Thyroid gland (tissue), 4 donors: ENCODE measurements around the gene LDLRAD4.

Experiments used
- POLR2A ChIP-seq, 2 donors: fragments of 450-650 bp; IDR thresholded peaks; one replicate each; pipeline ENCODE4 v1.6.1; 2017; ENCODE audit warnings: antibody characterized with exemption in 2 of 2, mild to moderate bottlenecking in 2 of 2, moderate library complexity in 1 of 2
- TF ChIP-seq, protein P1 (sequence below), 6 experiments: fragments of 200-600 bp in 3 of 6; fragments of 450-650 bp in 3 of 6; sonication (generic) in 3 of 6; IDR thresholded peaks; one replicate each; pipeline ENCODE4 v1.5.1; 2016 to 2019; ENCODE audit warnings: antibody characterized with exemption in 6 of 6, mild to moderate bottlenecking in 2 of 6, inconsistent platforms in 1 of 6, moderate library complexity in 1 of 6

DNA sequence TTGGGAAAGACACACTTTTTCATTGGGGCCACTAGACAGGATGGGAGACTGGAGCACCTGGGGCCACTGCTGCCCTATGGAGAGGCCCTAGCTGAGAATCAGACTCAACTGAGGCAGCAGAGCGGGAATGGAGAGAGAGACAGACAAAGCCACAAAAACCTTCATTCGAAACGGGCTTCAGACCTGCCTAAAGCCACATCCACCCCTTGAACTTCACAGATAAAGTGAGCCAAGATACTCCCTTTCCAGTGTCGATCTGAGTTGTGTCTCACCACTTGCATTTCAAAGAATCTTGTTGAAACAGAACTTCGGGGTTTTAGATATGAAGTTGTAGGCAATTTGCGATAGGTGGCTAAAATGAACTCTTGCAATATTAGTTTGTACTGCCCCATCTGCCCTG lies 11.3 kb upstream of the LDLRAD4 start:
- TF ChIP-seq, protein P1, sequence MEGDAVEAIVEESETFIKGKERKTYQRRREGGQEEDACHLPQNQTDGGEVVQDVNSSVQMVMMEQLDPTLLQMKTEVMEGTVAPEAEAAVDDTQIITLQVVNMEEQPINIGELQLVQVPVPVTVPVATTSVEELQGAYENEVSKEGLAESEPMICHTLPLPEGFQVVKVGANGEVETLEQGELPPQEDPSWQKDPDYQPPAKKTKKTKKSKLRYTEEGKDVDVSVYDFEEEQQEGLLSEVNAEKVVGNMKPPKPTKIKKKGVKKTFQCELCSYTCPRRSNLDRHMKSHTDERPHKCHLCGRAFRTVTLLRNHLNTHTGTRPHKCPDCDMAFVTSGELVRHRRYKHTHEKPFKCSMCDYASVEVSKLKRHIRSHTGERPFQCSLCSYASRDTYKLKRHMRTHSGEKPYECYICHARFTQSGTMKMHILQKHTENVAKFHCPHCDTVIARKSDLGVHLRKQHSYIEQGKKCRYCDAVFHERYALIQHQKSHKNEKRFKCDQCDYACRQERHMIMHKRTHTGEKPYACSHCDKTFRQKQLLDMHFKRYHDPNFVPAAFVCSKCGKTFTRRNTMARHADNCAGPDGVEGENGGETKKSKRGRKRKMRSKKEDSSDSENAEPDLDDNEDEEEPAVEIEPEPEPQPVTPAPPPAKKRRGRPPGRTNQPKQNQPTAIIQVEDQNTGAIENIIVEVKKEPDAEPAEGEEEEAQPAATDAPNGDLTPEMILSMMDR (IDR thresholded peaks at IDR 0.05) = no peak
- no peak for TF ChIP-seq POLR2A (IDR thresholded peaks at IDR 0.05)
